ENCODE results near the gene LRRC4C. TPM values are rescaled to one million over a fixed set of nuclear protein-coding genes. Genes with fewer than 3 reads are reported as not detected.

LRRC4C gene
- polyA plus RNA-seq, 1 donor from 2014 or later, result 24.3 TPM

DNA sequence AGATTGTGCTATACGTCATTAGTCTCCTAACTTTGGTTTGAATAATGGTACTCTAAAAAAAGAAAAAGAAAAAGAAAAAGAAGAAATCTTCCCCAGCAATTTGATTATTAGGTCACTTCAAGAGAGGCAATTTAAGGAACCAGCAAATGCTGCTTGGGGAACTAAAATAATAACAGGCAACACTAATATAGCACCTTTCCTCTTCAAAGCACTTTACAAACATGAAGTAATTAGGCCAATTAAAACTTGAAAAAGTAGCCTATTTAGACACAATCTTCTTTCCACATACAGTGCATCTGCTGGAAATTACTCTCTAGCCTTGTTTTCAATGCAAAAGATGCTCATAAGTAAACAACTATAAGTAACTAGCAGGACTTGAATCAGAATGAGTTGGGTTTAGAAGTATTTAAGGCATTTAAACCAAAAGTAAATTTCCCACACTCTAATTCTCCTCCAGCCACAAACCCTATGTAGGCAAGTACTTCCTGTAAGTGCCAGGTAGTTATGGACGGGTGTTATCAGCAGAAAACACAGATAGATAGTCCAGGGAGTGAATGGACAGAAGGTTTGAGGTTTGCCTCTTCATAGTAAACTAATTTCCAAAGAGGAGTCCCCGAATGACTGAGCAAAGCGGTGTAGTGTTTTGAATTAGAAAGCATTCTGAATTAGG is 44.5 kb downstream of the LRRC4C start:
- H2AFZ ChIP-seq (ENCODE audit: low read depth, low read length), result no peak overlapping the region
- no peak overlapping the region for H3K4me3 ChIP-seq (ENCODE audit: low read length)
- H3K27ac ChIP-seq (ENCODE audit: low read length), result no peak overlapping the region
- no peaks in the 10 kb centered on the region for H3K9me3 ChIP-seq (ENCODE audit: low read length)
- no peaks in the 10 kb centered on the region for H3K79me2 ChIP-seq (replicated peaks; ENCODE audit: insufficient read depth, low read length)
- no peaks in the 10 kb centered on the region for H4K20me1 ChIP-seq (ENCODE audit: insufficient read depth)
- TF ChIP-seq POLR2AphosphoS5 (IDR thresholded peaks at IDR 0.05), result no peak
- TF ChIP-seq REST (IDR thresholded peaks at IDR 0.05; ENCODE audit: borderline replicate concordance), result no peak
- TF ChIP-seq EP300 (conservative IDR thresholded peaks at IDR 0.05; ENCODE audit: poor library complexity, severe bottlenecking), result no peak
- no peak for TF ChIP-seq EZH2 (IDR thresholded peaks at IDR 0.05; ENCODE audit: borderline replicate concordance, insufficient read depth, low read length, poor library complexity, severe bottlenecking)
- no peak for TF ChIP-seq TAF1 (IDR thresholded peaks at IDR 0.05; ENCODE audit: low read depth)
- TF ChIP-seq, protein P1, sequence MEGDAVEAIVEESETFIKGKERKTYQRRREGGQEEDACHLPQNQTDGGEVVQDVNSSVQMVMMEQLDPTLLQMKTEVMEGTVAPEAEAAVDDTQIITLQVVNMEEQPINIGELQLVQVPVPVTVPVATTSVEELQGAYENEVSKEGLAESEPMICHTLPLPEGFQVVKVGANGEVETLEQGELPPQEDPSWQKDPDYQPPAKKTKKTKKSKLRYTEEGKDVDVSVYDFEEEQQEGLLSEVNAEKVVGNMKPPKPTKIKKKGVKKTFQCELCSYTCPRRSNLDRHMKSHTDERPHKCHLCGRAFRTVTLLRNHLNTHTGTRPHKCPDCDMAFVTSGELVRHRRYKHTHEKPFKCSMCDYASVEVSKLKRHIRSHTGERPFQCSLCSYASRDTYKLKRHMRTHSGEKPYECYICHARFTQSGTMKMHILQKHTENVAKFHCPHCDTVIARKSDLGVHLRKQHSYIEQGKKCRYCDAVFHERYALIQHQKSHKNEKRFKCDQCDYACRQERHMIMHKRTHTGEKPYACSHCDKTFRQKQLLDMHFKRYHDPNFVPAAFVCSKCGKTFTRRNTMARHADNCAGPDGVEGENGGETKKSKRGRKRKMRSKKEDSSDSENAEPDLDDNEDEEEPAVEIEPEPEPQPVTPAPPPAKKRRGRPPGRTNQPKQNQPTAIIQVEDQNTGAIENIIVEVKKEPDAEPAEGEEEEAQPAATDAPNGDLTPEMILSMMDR (IDR thresholded peaks at IDR 0.05; ENCODE audit: poor library complexity, severe bottlenecking), result no peak
- no peak for TF ChIP-seq MXI1 (conservative IDR thresholded peaks at IDR 0.05; ENCODE audit: poor library complexity, severe bottlenecking)
- no peak overlapping the region for H3K4me2 ChIP-seq (ENCODE audit: low read length)
- no peaks in the 10 kb centered on the region for H3K9me2 ChIP-seq (ENCODE audit: insufficient read depth, low read length)
- no peak overlapping the region for H3K9ac ChIP-seq (ENCODE audit: low read length)
- H3F3A ChIP-seq (ENCODE audit: insufficient read depth, low read length, poor library complexity, severe bottlenecking), result no peaks in the 10 kb centered on the region
- no peaks in the 10 kb centered on the region for H3K27me3 ChIP-seq (ENCODE audit: insufficient read depth, low read depth, low read length)
- H3K36me3 ChIP-seq (ENCODE audit: insufficient read depth, low read length), result no peaks in the 10 kb centered on the region

DNA sequence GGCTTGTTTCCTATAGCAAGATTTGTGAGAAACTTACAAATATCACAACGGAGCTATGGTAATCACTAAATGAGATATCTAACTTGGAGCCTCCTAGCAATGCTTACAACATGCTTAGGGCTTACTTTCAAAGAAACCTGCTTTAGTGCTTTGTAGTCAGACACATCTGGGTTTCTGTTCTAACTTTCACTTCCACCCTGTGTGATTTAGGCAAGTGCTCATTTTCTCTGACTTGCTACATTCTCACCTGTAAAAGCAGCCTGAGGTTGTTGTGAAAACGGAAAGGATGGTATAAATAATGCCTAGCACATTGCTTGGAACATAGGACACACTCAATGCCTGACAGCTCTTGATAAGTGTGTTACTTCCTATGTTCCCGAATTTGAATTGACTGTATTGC is 45.6 kb downstream of the LRRC4C start:
- Histone ChIP-seq H4K20me1 (ENCODE audit: insufficient read depth) (no peaks in the 10 kb centered on the region), H3K4me3 (ENCODE audit: low read length) (no peak overlapping the region), H3K4me2 (ENCODE audit: low read length) (no peak overlapping the region), H3K79me2 (replicated peaks; ENCODE audit: insufficient read depth, low read length) (no peaks in the 10 kb centered on the region), H3K36me3 (ENCODE audit: insufficient read depth, low read length) (no peaks in the 10 kb centered on the region), H3F3A (ENCODE audit: insufficient read depth, low read length, poor library complexity, severe bottlenecking) (no peaks in the 10 kb centered on the region), H3K27ac (ENCODE audit: low read length) (no peak overlapping the region), H2AFZ (ENCODE audit: low read depth, low read length) (no peak overlapping the region), H3K9me3 (ENCODE audit: low read length) (no peaks in the 10 kb centered on the region), H3K27me3 (ENCODE audit: insufficient read depth, low read depth, low read length) (no peaks in the 10 kb centered on the region), H3K9me2 (ENCODE audit: insufficient read depth, low read length) (no peaks in the 10 kb centered on the region), H3K9ac (ENCODE audit: low read length) (no peak overlapping the region)
- TF ChIP-seq, protein P1 (IDR thresholded peaks at IDR 0.05; ENCODE audit: poor library complexity, severe bottlenecking), result no peak
- TF ChIP-seq EP300 (conservative IDR thresholded peaks at IDR 0.05; ENCODE audit: poor library complexity, severe bottlenecking), result no peak
- no peak for TF ChIP-seq SMC3 (conservative IDR thresholded peaks at IDR 0.05; ENCODE audit: poor library complexity)
- TF ChIP-seq RAD21 (conservative IDR thresholded peaks at IDR 0.05), result no peak
- no peak for TF ChIP-seq REST (IDR thresholded peaks at IDR 0.05; ENCODE audit: borderline replicate concordance)
- no peak for TF ChIP-seq EZH2 (IDR thresholded peaks at IDR 0.05; ENCODE audit: borderline replicate concordance, insufficient read depth, low read length, poor library complexity, severe bottlenecking)
- TF ChIP-seq TAF1 (IDR thresholded peaks at IDR 0.05; ENCODE audit: low read depth), result no peak
- no peak for TF ChIP-seq MXI1 (conservative IDR thresholded peaks at IDR 0.05; ENCODE audit: poor library complexity, severe bottlenecking)
- TF ChIP-seq POLR2AphosphoS5 (IDR thresholded peaks at IDR 0.05), result no peak

All from neural cell (in vitro differentiated cells).